Type B pancreatic cell (in vitro differentiated cells): ENCODE data around the gene TMEM120B. TPM values are rescaled to one million over a fixed set of nuclear protein-coding genes. Genes with fewer than 3 reads are reported as not detected.
A peak's percentile ranks its signal among the peaks of the same experiment; 100 is the strongest.

ENCODE experiments used
- DNase-seq: peaks from one replicate; pipeline ENCODE4 v3.0.0; 2021; ENCODE audit warnings: mixed read lengths; ENCODE audit not compliant: unreplicated experiment; ENCODE audit errors: extremely low spot score
- H3K27ac Mint-ChIP-seq: 2 replicates; pipeline ENCODE4 v1.8.0; 2021; ENCODE audit warnings: mild to moderate bottlenecking, mixed read lengths
- H3K27me3 Mint-ChIP-seq: 2 replicates; pipeline ENCODE4 v1.8.0; 2021; ENCODE audit warnings: mixed read lengths
- H3K36me3 Mint-ChIP-seq: 2 replicates; pipeline ENCODE4 v1.8.0; 2021; ENCODE audit warnings: mixed read lengths
- H3K4me1 Mint-ChIP-seq: one replicate; pipeline ENCODE4 v1.8.0; 2021; ENCODE audit warnings: mixed read lengths; ENCODE audit not compliant: unreplicated experiment
- H3K4me3 Mint-ChIP-seq: 2 replicates; pipeline ENCODE4 v1.8.0; 2021; ENCODE audit warnings: mild to moderate bottlenecking, mixed read lengths
- H3K9me3 Mint-ChIP-seq: 2 replicates; pipeline ENCODE4 v1.8.0; 2021; ENCODE audit warnings: mixed read lengths
- CTCF ChIP-seq: fragments of 200-600 bp; sonication (generic); conservative IDR thresholded peaks from 2 replicates; pipeline ENCODE4 v1.5.0; 2021; ENCODE audit warnings: antibody characterized with exemption, mild to moderate bottlenecking
- total RNA-seq: library from RNA; stranded (reverse); gene quantifications from 2 replicates; pipeline ENCODE4 v1.2.1, GENCODE V29; 2021; ENCODE audit warnings: low replicate concordance

The TMEM120B gene
- total RNA-seq, 1 donor from 2014 or later, result 14.0 TPM

GRCh38 chr12:121784460-121784859 lies 71.9 kb downstream of the TMEM120B start:
- Mint-ChIP-seq H3K27me3 (no peaks in the 10 kb centered on the region), H3K4me3 (no peak overlapping the region), H3K4me1 (peaks cover 15% of the 10 kb centered on the region), H3K27ac (peak overlapping the region; percentile 44), H3K36me3 (no peaks in the 10 kb centered on the region), H3K9me3 (no peaks in the 10 kb centered on the region)
- DNase-seq, result no peak
- no peak for TF ChIP-seq CTCF

DNA sequence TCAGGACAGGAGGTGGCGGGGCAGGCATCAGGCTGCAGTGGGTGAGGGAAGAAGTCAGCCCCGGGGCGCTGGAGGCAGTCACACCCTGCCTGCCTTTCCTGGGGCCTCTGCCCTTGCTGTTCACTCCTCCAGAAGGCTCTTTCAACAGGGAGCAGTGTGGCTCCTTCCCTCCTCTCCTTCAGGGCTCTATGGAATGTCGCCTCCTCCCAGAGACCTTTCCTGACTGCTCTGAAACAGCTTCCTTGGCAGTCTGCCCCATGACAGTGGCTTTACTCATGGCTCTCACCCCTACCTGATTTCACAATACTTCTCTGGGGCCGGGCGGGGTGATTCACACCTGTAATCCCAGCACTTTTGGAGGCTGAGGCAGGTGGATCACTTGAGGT lies 73.9 kb downstream of the TMEM120B start:
- TF ChIP-seq CTCF, result no peak
- H3K4me3 Mint-ChIP-seq, result no peak overlapping the region
- peaks cover 25% of the 10 kb centered on the region for H3K4me1 Mint-ChIP-seq
- no peaks in the 10 kb centered on the region for H3K27me3 Mint-ChIP-seq
- H3K9me3 Mint-ChIP-seq, result no peaks in the 10 kb centered on the region
- no peak for DNase-seq
- H3K27ac Mint-ChIP-seq, result peak overlapping the region; percentile 84
- H3K36me3 Mint-ChIP-seq, result no peaks in the 10 kb centered on the region

- Mint-ChIP-seq H3K4me3 (no peak overlapping the region), H3K27me3 (peaks cover under 1% of the 10 kb centered on the region), H3K27ac (peak overlapping the region; percentile 84), H3K9me3 (no peaks in the 10 kb centered on the region), H3K36me3 (no peaks in the 10 kb centered on the region), H3K4me1 (peaks cover 18% of the 10 kb centered on the region)
- no peak for DNase-seq
- TF ChIP-seq CTCF, result no peak
Observed at GRCh38 chr12:121787063-121788025, 74.8 kb downstream of the TMEM120B start.

- H3K27ac Mint-ChIP-seq, result no peak overlapping the region
- no peaks in the 10 kb centered on the region for H3K36me3 Mint-ChIP-seq
- H3K4me3 Mint-ChIP-seq, result no peak overlapping the region
- DNase-seq, result no peak
- no peak for TF ChIP-seq CTCF
- H3K27me3 Mint-ChIP-seq, result peaks cover 3% of the 10 kb centered on the region
- peaks cover 18% of the 10 kb centered on the region for H3K4me1 Mint-ChIP-seq
- no peaks in the 10 kb centered on the region for H3K9me3 Mint-ChIP-seq
Observed at GRCh38 chr12:121788176-121788818, 75.7 kb downstream of the TMEM120B start.

DNA sequence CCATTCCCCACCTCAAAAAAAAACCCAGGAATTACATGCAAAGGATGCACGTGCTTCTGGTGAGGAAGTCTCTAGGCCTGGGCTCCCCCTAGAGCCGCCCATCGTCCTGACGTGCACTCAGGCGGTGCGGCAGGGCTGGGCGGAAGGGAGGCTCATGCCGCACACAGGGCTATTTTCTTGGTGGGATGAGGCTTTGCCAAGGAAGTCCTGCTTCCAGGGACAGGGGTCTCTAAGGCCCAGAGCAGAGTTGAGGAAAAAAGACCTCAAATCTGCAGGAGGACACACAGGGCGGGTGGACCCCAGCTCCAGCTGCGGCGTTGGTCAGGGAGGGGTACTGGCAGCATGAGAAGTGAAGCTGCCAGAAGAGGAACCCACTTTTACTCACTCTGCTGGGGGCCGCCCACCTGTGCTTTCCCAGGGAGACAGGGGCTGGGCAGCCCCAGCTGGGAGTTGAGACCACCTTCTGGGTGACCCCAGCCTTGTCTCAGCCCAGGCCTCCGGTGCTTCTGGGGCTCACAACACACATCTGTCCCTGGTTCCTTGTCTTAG lies 76.8 kb downstream of the TMEM120B start:
- Mint-ChIP-seq H3K36me3 (no peaks in the 10 kb centered on the region), H3K27me3 (peaks cover 3% of the 10 kb centered on the region), H3K27ac (no peak overlapping the region), H3K9me3 (no peaks in the 10 kb centered on the region), H3K4me3 (no peak overlapping the region), H3K4me1 (peaks cover 21% of the 10 kb centered on the region)
- DNase-seq, result no peak
- no peak for TF ChIP-seq CTCF
